H9 (cell line): ENCODE results near the gene SH3BP5. TPM values are rescaled to one million over a fixed set of nuclear protein-coding genes. Genes with fewer than 3 reads are reported as not detected.

ENCODE experiments used
- DNase-seq: peaks from one replicate; pipeline ENCODE4 v3.0.0-alpha.2; 2017
- H2AFZ ChIP-seq: one replicate; pipeline ENCODE4 v1.6.1; 2013; ENCODE audit warnings: mild to moderate bottlenecking, low read length, control low read depth, moderate library complexity
- H2AK5ac ChIP-seq: 2 replicates; pipeline ENCODE4 v1.6.1; 2013; ENCODE audit warnings: low read length, control low read depth, mixed read lengths; ENCODE audit not compliant: insufficient read length
- H2BK120ac ChIP-seq: one replicate; pipeline ENCODE4 v1.6.1; 2013; ENCODE audit warnings: low read depth, mild to moderate bottlenecking, low read length, control low read depth, inconsistent platforms; ENCODE audit not compliant: poor library complexity, severe bottlenecking
- H2BK12ac ChIP-seq: 2 replicates; pipeline ENCODE4 v1.6.1; 2013; ENCODE audit warnings: low read length, control low read depth, mixed read lengths, low read depth; ENCODE audit not compliant: insufficient read length
- H2BK15ac ChIP-seq: 2 replicates; pipeline ENCODE4 v1.6.1; 2013; ENCODE audit warnings: low read depth, low read length, control low read depth
- H2BK20ac ChIP-seq: one replicate; pipeline ENCODE4 v1.6.1; 2013; ENCODE audit warnings: low read depth, mild to moderate bottlenecking, low read length, control low read depth, inconsistent platforms; ENCODE audit not compliant: poor library complexity, severe bottlenecking
- H2BK5ac ChIP-seq: 2 replicates; pipeline ENCODE4 v1.6.1; 2013; ENCODE audit warnings: low read length, control low read depth, mixed read lengths; ENCODE audit not compliant: insufficient read length
- H3K14ac ChIP-seq: 2 replicates; pipeline ENCODE4 v1.6.1; 2013; ENCODE audit warnings: low read length, control low read depth; ENCODE audit not compliant: insufficient read depth
- H3K18ac ChIP-seq: 2 replicates; pipeline ENCODE4 v1.6.1; 2013; ENCODE audit warnings: low read depth, mild to moderate bottlenecking, mixed read lengths, low read length, control low read depth; ENCODE audit not compliant: insufficient read length
- H3K23ac ChIP-seq: 2 replicates; pipeline ENCODE4 v1.6.1; 2013; ENCODE audit warnings: low read length, control low read depth, mixed read lengths, low read depth; ENCODE audit not compliant: insufficient read length
- H3K23me2 ChIP-seq: 2 replicates; pipeline ENCODE4 v1.6.1; 2013; ENCODE audit warnings: low read depth, mild to moderate bottlenecking, mixed read lengths, low read length, control low read depth; ENCODE audit not compliant: insufficient read length, poor library complexity, severe bottlenecking
- H3K27ac ChIP-seq: 2 replicates; pipeline ENCODE4 v1.5.1; 2013; ENCODE audit warnings: low read length, control low read depth, mixed read lengths, low read depth; ENCODE audit not compliant: insufficient read length
- H3K27me3 ChIP-seq: 2 replicates; pipeline ENCODE4 v1.6.1; 2013; ENCODE audit warnings: low read length, control low read depth, inconsistent platforms; ENCODE audit not compliant: insufficient read depth
- H3K4ac ChIP-seq: 2 replicates; pipeline ENCODE4 v1.6.1; 2013; ENCODE audit warnings: low read depth, mild to moderate bottlenecking, control low read depth, inconsistent platforms, low read length, moderate library complexity
- H3K4me1 ChIP-seq: 2 replicates; pipeline ENCODE4 v1.6.1; 2013; ENCODE audit warnings: low read length, control low read depth, inconsistent platforms; ENCODE audit not compliant: insufficient read depth
- H3K4me2 ChIP-seq: 2 replicates; pipeline ENCODE4 v1.6.1; 2013; ENCODE audit warnings: low read length, control low read depth, mixed read lengths; ENCODE audit not compliant: insufficient read length, insufficient read depth
- H3K56ac ChIP-seq: 2 replicates; pipeline ENCODE4 v1.6.1; 2013; ENCODE audit warnings: low read depth, mild to moderate bottlenecking, mixed read lengths, low read length, control low read depth; ENCODE audit not compliant: insufficient read length
- H3K79me1 ChIP-seq: 2 replicates; pipeline ENCODE4 v1.6.1; 2013; ENCODE audit warnings: low read depth, mild to moderate bottlenecking, moderate library complexity, low read length, control low read depth, inconsistent platforms; ENCODE audit not compliant: insufficient read depth, poor library complexity, severe bottlenecking
- H3K79me2 ChIP-seq: 2 replicates; pipeline ENCODE4 v1.6.1; 2013; ENCODE audit warnings: low read length, control low read depth, inconsistent platforms; ENCODE audit not compliant: insufficient read depth
- H3K9ac ChIP-seq: 2 replicates; pipeline ENCODE4 v1.6.1; 2013; ENCODE audit warnings: low read length, control low read depth, mixed read lengths; ENCODE audit not compliant: insufficient read length; ENCODE audit errors: extremely low read depth
- H3K9me3 ChIP-seq: one replicate; pipeline ENCODE4 v1.6.1; 2013; ENCODE audit warnings: low read depth, low read length, inconsistent platforms; ENCODE audit not compliant: control insufficient read depth
- H3T11ph ChIP-seq: one replicate; pipeline ENCODE4 v1.6.1; 2013; ENCODE audit warnings: mild to moderate bottlenecking, low read length, control low read depth, inconsistent platforms
- H4K20me1 ChIP-seq: one replicate; pipeline ENCODE4 v1.6.1; 2013; ENCODE audit not compliant: control insufficient read depth, insufficient read length, insufficient read depth
- H4K5ac ChIP-seq: 2 replicates; pipeline ENCODE4 v1.6.1; 2013; ENCODE audit warnings: low read depth, mild to moderate bottlenecking, mixed read lengths, low read length, control low read depth; ENCODE audit not compliant: insufficient read length
- H4K8ac ChIP-seq: replicated peaks from 2 replicates; pipeline ENCODE4 v1.6.1; 2013; ENCODE audit warnings: low read length, control low read depth, mixed read lengths, low read depth; ENCODE audit not compliant: insufficient read length
- H4K91ac ChIP-seq: 2 replicates; pipeline ENCODE4 v1.6.1; 2013; ENCODE audit warnings: low read depth, mild to moderate bottlenecking, moderate library complexity, mixed read lengths, low read length, control low read depth; ENCODE audit not compliant: insufficient read length
- H3K27ac Mint-ChIP-seq, 3 experiments: 2 replicates in 2 of 3; 3 replicates in 1 of 3; pipeline ENCODE4 v1.8.0; 2020 to 2021; ENCODE audit warnings: mixed read lengths in 3 of 3, mild to moderate bottlenecking in 1 of 3, moderate library complexity in 1 of 3
- H3K27me3 Mint-ChIP-seq: 2 replicates; pipeline ENCODE4 v1.8.0; 2021; ENCODE audit warnings: low read depth, mild to moderate bottlenecking, moderate library complexity, mixed read lengths
- H3K36me3 Mint-ChIP-seq, 3 experiments: 2 replicates in 2 of 3; 3 replicates in 1 of 3; pipeline ENCODE4 v1.8.0; 2020 to 2021; ENCODE audit warnings: low read depth in 3 of 3, mixed read lengths in 3 of 3; ENCODE audit not compliant: insufficient read depth in 1 of 3
- H3K4me1 Mint-ChIP-seq, 2 experiments: 2 replicates each; pipeline ENCODE4 v1.8.0; 2020; ENCODE audit warnings: mixed read lengths in 2 of 2
- H3K4me3 Mint-ChIP-seq, 2 experiments: 2 replicates in 1 of 2; 3 replicates in 1 of 2; pipeline ENCODE4 v1.8.0; 2020 to 2021; ENCODE audit warnings: mild to moderate bottlenecking in 2 of 2, mixed read lengths in 2 of 2, moderate library complexity in 1 of 2
- H3K9me3 Mint-ChIP-seq, 2 experiments: 2 replicates in 1 of 2; 3 replicates in 1 of 2; pipeline ENCODE4 v1.8.0; 2020; ENCODE audit warnings: mild to moderate bottlenecking in 2 of 2, mixed read lengths in 2 of 2, moderate library complexity in 1 of 2
- CTCF ChIP-seq: fragments of 200-600 bp; sonication (generic); conservative IDR thresholded peaks from 3 replicates; pipeline ENCODE4 v1.8.0; 2021; ENCODE audit warnings: antibody characterized with exemption, mild to moderate bottlenecking
- WGBS: extraction: QIAGEN DNeasy Blood & Tissue Kit; methylation state at CpG from one replicate; pipeline ENCODE4 v1.1.7; 2013; ENCODE audit warnings: missing lambda C conversion rate, low lambda C conversion rate, mixed read lengths; ENCODE audit not compliant: insufficient read length; ENCODE audit errors: extremely low coverage; 5-methylcytosine and 5-hydroxymethylcytosine counted together
- total RNA-seq: library from RNA; stranded (reverse); gene quantifications from 2 replicates; pipeline ENCODE4 v1.2.1, GENCODE V29; 2021

SH3BP5 gene
- total RNA-seq, 1 experiment from 2014 or later = 6.8 TPM

GRCh38 chr3:15271030-15271429 lies 61.4 kb downstream of the SH3BP5 start:
- H3K4ac ChIP-seq = no peak overlapping the region
- WGBS = no CpG with 5 or more reads among the region's 4 CpGs

More at GRCh38 chr3:15271030-15271429, 61.4 kb downstream of the SH3BP5 start:
- Mint-ChIP-seq H3K9me3 (no peaks in the 10 kb centered on the region), H3K27ac (no peak overlapping the region), H3K36me3 (no peaks in the 10 kb centered on the region), H3K4me1 (peaks cover 3 to 11% of the 10 kb centered on the region in 2 experiments; a peak in 3 of 4 replicates), H3K27me3 (no peaks in the 10 kb centered on the region), H3K4me3 (no peak overlapping the region)
- H3K79me2 ChIP-seq = no peaks in the 10 kb centered on the region
- TF ChIP-seq CTCF = no peak
- no peaks in the 10 kb centered on the region for H3K23me2 ChIP-seq
- H3K27me3 ChIP-seq = no peaks in the 10 kb centered on the region
- H3K27ac ChIP-seq = no peak overlapping the region
- H2AFZ ChIP-seq = no peak overlapping the region
- H3T11ph ChIP-seq = no peak overlapping the region
- no peak overlapping the region for H3K23ac ChIP-seq
- H3K9me3 ChIP-seq = no peaks in the 10 kb centered on the region
- no peaks in the 10 kb centered on the region for H3K4me1 ChIP-seq
- no peak overlapping the region for H2BK5ac ChIP-seq
- H4K20me1 ChIP-seq = no peaks in the 10 kb centered on the region
- H2BK120ac ChIP-seq = no peak overlapping the region
- H2BK20ac ChIP-seq = no peak overlapping the region
- no peaks in the 10 kb centered on the region for H3K79me1 ChIP-seq
- H3K18ac ChIP-seq = no peak overlapping the region
- H4K8ac ChIP-seq = no peak overlapping the region
- no peak overlapping the region for H2BK12ac ChIP-seq
- H3K56ac ChIP-seq = no peak overlapping the region
- DNase-seq = no peak
- no peak overlapping the region for H2BK15ac ChIP-seq
- H4K91ac ChIP-seq = no peak overlapping the region
- no peak overlapping the region for H4K5ac ChIP-seq
- H3K14ac ChIP-seq = no peak overlapping the region
- no peak overlapping the region for H3K9ac ChIP-seq
- no peak overlapping the region for H3K4me2 ChIP-seq
- no peak overlapping the region for H2AK5ac ChIP-seq
